WTC11 (cell line): Measurements from ENCODE around the gene OR5AU1. TPM values are rescaled to one million over a fixed set of nuclear protein-coding genes. Genes with fewer than 3 reads are reported as not detected.
A peak's percentile ranks its signal among the peaks of the same experiment; 100 is the strongest.

Experiments used
- ATAC-seq: fragments of 200-7000 bp; cut with Tn5 transposase; 2 replicates; pipeline ENCODE4 v1.10.0; 2021; ENCODE audit warnings: mild to moderate bottlenecking, moderate library complexity
- CTCF ChIA-PET: fragments of 300-600 bp; sonication (Branson Sonifier 250); formaldehyde crosslinking; loops from one replicate; lab custom pipeline; 2021; ENCODE audit warnings: antibody characterized with exemption; lab: Charles Lee
- POLR2A ChIA-PET: fragments of 350-600 bp; sonication (Branson Sonifier 250); formaldehyde crosslinking; loops from one replicate; lab custom pipeline; 2021; ENCODE audit warnings: antibody characterized with exemption; lab: Charles Lee
- DNase-seq: peaks from one replicate; pipeline ENCODE4 v3.0.0; 2021; ENCODE audit warnings: low spot score
- H3K27ac Mint-ChIP-seq: 2 replicates; pipeline ENCODE4 v1.8.0; 2021; ENCODE audit warnings: mixed read lengths
- H3K27me3 Mint-ChIP-seq: 2 replicates; pipeline ENCODE4 v1.8.0; 2021; ENCODE audit warnings: low read depth, mild to moderate bottlenecking, moderate library complexity, mixed read lengths
- H3K36me3 Mint-ChIP-seq: 2 replicates; pipeline ENCODE4 v1.8.0; 2021; ENCODE audit warnings: mixed read lengths
- H3K4me1 Mint-ChIP-seq: 2 replicates; pipeline ENCODE4 v1.8.0; 2022; ENCODE audit warnings: mixed read lengths
- H3K4me3 Mint-ChIP-seq: 2 replicates; pipeline ENCODE4 v1.8.0; 2021; ENCODE audit warnings: mild to moderate bottlenecking, moderate library complexity, mixed read lengths
- H3K9me3 Mint-ChIP-seq: 2 replicates; pipeline ENCODE4 v1.8.0; 2021; ENCODE audit warnings: mixed read lengths
- FOXJ3 ChIP-seq: sonication (generic); formaldehyde crosslinking; IDR thresholded peaks from 2 replicates; pipeline ENCODE4 v1.9.0; 2021; ENCODE audit warnings: missing genetic modification reagents, mild to moderate bottlenecking, borderline replicate concordance
- NFE2L1 ChIP-seq: sonication (generic); formaldehyde crosslinking; IDR thresholded peaks from 2 replicates; pipeline ENCODE4 v1.8.1; 2023; ENCODE audit warnings: missing genetic modification reagents
- OVOL2 ChIP-seq: fragments of 250-450 bp; sonication (Bioruptor Pico); IDR thresholded peaks from 2 replicates; pipeline ENCODE4 v1.9.0; 2021; ENCODE audit warnings: mild to moderate bottlenecking, borderline replicate concordance
- PRRX2 ChIP-seq: fragments of 250-450 bp; sonication (Bioruptor Pico); IDR thresholded peaks from 2 replicates; pipeline ENCODE4 v1.8.0; 2021; ENCODE audit warnings: mild to moderate bottlenecking
- RELA ChIP-seq: sonication (generic); formaldehyde crosslinking; IDR thresholded peaks from 2 replicates; pipeline ENCODE4 v1.8.1; 2022; ENCODE audit warnings: missing genetic modification reagents, mild to moderate bottlenecking, borderline replicate concordance
- SP1 ChIP-seq: sonication (generic); formaldehyde crosslinking; conservative IDR thresholded peaks from 2 replicates; pipeline ENCODE4 v1.8.1; 2022; ENCODE audit warnings: missing genetic modification reagents
- ZNF232 ChIP-seq: sonication (generic); formaldehyde crosslinking; IDR thresholded peaks from 2 replicates; pipeline ENCODE4 v1.8.0; 2022; ENCODE audit warnings: mild to moderate bottlenecking, missing genetic modification reagents
- ZNF317 ChIP-seq: sonication (generic); formaldehyde crosslinking; IDR thresholded peaks from 2 replicates; pipeline ENCODE4 v1.8.1; 2023; ENCODE audit warnings: low read depth, mild to moderate bottlenecking, moderate library complexity, missing genetic modification reagents, borderline replicate concordance
- total RNA-seq: library from RNA; stranded (reverse); gene quantifications from 3 replicates; pipeline ENCODE4 v1.2.3, GENCODE V29; 2021
- TF ChIP-seq, protein P1 (sequence below): fragments of 250-450 bp; sonication (Bioruptor Pico); IDR thresholded peaks from 2 replicates; pipeline ENCODE4 v1.9.0; 2021; ENCODE audit warnings: mild to moderate bottlenecking
- TF ChIP-seq, protein P2 (sequence below): sonication (generic); formaldehyde crosslinking; IDR thresholded peaks from 2 replicates; pipeline ENCODE4 v1.8.1; 2022; ENCODE audit warnings: low read depth, missing genetic modification reagents, borderline replicate concordance
- TF ChIP-seq, protein P3 (sequence below): sonication (generic); formaldehyde crosslinking; IDR thresholded peaks from 2 replicates; pipeline ENCODE4 v1.8.1; 2023; ENCODE audit warnings: mild to moderate bottlenecking, missing genetic modification reagents, borderline replicate concordance
- TF ChIP-seq, protein P4 (sequence below): sonication (generic); formaldehyde crosslinking; IDR thresholded peaks from 2 replicates; pipeline ENCODE4 v1.8.1; 2022; ENCODE audit warnings: mild to moderate bottlenecking, missing genetic modification reagents, moderate library complexity, borderline replicate concordance

Gene OR5AU1
- total RNA-seq, 1 experiment from 2014 or later, result not detected

DNA sequence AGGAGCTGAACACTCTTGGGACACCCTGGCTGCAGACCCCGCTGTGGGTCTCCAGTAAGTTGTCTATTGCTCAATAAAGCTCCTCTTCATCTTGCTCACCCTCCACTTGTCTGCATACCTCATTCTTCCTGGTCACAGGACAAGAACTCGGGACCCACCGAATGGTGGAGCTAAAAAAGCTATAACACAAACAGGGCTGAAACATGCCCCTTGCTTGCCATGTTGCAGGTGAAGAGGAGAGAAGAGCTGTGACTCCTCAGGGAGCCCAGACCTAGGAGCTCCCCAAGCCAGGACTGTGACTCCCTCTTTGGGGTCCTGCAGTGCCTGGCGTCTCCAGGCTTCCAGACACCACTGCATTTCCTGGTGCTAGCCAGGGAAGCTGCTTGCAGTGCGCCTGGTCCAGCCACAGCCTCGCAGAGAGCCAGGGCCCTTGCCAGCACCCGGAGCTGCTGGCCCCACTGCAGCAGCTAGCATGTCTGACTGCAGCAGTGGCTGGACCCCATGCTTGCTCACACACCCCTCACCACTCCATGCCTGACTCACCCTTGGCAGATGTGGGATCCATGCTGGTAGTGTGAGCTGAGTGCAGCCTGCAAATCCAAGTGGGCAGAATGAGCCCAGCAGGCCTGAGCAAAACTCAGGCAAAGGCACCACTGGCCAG, 37.1 kb upstream of the OR5AU1 start (continued):
- TF ChIP-seq, protein P1, sequence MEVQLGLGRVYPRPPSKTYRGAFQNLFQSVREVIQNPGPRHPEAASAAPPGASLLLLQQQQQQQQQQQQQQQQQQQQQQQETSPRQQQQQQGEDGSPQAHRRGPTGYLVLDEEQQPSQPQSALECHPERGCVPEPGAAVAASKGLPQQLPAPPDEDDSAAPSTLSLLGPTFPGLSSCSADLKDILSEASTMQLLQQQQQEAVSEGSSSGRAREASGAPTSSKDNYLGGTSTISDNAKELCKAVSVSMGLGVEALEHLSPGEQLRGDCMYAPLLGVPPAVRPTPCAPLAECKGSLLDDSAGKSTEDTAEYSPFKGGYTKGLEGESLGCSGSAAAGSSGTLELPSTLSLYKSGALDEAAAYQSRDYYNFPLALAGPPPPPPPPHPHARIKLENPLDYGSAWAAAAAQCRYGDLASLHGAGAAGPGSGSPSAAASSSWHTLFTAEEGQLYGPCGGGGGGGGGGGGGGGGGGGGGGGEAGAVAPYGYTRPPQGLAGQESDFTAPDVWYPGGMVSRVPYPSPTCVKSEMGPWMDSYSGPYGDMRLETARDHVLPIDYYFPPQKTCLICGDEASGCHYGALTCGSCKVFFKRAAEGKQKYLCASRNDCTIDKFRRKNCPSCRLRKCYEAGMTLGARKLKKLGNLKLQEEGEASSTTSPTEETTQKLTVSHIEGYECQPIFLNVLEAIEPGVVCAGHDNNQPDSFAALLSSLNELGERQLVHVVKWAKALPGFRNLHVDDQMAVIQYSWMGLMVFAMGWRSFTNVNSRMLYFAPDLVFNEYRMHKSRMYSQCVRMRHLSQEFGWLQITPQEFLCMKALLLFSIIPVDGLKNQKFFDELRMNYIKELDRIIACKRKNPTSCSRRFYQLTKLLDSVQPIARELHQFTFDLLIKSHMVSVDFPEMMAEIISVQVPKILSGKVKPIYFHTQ, result no peak

DNA sequence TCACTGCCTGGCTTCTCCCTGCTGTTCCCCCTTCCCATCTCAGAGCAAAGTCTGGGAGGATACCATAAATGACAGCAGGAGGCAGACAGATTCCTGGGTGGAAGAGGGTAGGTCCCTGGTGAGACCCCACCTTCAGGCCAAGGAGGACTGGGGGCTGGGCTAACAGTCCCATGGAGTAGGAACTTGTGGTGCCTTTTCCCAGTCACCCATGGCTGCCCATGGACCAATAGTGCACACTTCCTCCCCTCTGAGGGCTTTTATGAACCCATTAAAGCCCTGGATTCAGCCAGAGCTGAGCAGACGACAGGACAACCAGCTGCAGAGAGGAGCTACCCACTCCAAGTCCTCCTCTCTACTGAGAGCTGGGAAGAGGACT, 36.6 kb upstream of the OR5AU1 start:
- peaks cover 29% of the 10 kb centered on the region for H3K4me1 Mint-ChIP-seq
- peak overlapping the region; percentile 45 for H3K4me3 Mint-ChIP-seq
- no peaks in the 10 kb centered on the region for H3K36me3 Mint-ChIP-seq
- peaks cover 5% of the 10 kb centered on the region for H3K27me3 Mint-ChIP-seq
- ATAC-seq, result peak; percentile 2; the same call in 1 of the 2 replicates
- no peak overlapping the region for H3K27ac Mint-ChIP-seq
- TF ChIP-seq, protein P2, sequence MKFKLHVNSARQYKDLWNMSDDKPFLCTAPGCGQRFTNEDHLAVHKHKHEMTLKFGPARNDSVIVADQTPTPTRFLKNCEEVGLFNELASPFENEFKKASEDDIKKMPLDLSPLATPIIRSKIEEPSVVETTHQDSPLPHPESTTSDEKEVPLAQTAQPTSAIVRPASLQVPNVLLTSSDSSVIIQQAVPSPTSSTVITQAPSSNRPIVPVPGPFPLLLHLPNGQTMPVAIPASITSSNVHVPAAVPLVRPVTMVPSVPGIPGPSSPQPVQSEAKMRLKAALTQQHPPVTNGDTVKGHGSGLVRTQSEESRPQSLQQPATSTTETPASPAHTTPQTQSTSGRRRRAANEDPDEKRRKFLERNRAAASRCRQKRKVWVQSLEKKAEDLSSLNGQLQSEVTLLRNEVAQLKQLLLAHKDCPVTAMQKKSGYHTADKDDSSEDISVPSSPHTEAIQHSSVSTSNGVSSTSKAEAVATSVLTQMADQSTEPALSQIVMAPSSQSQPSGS (CRISPR knock-in tag), result no peak
- TF ChIP-seq SP1 (CRISPR knock-in tag) (no peak), OVOL2 (no peak), ZNF317 (CRISPR knock-in tag) (no peak), NFE2L1 (CRISPR knock-in tag) (no peak), PRRX2 (CRISPR knock-in tag) (no peak), FOXJ3 (no peak), ZNF232 (CRISPR knock-in tag) (no peak), RELA (CRISPR knock-in tag) (no peak)
- TF ChIP-seq, protein P1, result no peak
- TF ChIP-seq, protein P3, sequence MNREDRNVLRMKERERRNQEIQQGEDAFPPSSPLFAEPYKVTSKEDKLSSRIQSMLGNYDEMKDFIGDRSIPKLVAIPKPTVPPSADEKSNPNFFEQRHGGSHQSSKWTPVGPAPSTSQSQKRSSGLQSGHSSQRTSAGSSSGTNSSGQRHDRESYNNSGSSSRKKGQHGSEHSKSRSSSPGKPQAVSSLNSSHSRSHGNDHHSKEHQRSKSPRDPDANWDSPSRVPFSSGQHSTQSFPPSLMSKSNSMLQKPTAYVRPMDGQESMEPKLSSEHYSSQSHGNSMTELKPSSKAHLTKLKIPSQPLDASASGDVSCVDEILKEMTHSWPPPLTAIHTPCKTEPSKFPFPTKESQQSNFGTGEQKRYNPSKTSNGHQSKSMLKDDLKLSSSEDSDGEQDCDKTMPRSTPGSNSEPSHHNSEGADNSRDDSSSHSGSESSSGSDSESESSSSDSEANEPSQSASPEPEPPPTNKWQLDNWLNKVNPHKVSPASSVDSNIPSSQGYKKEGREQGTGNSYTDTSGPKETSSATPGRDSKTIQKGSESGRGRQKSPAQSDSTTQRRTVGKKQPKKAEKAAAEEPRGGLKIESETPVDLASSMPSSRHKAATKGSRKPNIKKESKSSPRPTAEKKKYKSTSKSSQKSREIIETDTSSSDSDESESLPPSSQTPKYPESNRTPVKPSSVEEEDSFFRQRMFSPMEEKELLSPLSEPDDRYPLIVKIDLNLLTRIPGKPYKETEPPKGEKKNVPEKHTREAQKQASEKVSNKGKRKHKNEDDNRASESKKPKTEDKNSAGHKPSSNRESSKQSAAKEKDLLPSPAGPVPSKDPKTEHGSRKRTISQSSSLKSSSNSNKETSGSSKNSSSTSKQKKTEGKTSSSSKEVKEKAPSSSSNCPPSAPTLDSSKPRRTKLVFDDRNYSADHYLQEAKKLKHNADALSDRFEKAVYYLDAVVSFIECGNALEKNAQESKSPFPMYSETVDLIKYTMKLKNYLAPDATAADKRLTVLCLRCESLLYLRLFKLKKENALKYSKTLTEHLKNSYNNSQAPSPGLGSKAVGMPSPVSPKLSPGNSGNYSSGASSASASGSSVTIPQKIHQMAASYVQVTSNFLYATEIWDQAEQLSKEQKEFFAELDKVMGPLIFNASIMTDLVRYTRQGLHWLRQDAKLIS, result no peak
- TF ChIP-seq, protein P4, sequence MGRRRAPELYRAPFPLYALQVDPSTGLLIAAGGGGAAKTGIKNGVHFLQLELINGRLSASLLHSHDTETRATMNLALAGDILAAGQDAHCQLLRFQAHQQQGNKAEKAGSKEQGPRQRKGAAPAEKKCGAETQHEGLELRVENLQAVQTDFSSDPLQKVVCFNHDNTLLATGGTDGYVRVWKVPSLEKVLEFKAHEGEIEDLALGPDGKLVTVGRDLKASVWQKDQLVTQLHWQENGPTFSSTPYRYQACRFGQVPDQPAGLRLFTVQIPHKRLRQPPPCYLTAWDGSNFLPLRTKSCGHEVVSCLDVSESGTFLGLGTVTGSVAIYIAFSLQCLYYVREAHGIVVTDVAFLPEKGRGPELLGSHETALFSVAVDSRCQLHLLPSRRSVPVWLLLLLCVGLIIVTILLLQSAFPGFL (CRISPR knock-in tag), result no peak
- DNase-seq, result no peak
- POLR2A ChIA-PET, result no interaction called here
- CTCF ChIA-PET, result interaction anchor here (0.7 to 2.0 kb wide), 12 partner anchors 10 to 221 kb away, joined by 3 to 10 read pairs (median 4); no protein-coding TSS in a partner anchor
- peaks cover 10% of the 10 kb centered on the region for H3K9me3 Mint-ChIP-seq
